HG02840 (cell line): Measurements from ENCODE around the gene ZNF784.

Experiments used
- ATAC-seq: cut with Tn5 transposase; IDR thresholded peaks from one replicate; pipeline ENCODE4 v1.9.1; 2021; ENCODE audit warnings: mild to moderate bottlenecking, moderate library complexity, moderate number of reproducible peaks; ENCODE audit not compliant: unreplicated experiment, low FRiP score

Gene ZNF784

GRCh38 chr19:55624109-55625003 is at the start of gene ZNF784:
TSS of gene ZNF784 (minus strand) at chr19:55624566. CDS start at chr19:55624561, 5 bp downstream.
- peak; percentile 49 for ATAC-seq

GRCh38 chr19:55673889-55674288 is 49.5 kb upstream of the ZNF784 start:
- ATAC-seq = no peak

GRCh38 chr19:55673465-55673864 is 49.1 kb upstream of the ZNF784 start:
- ATAC-seq = no peak

GRCh38 chr19:55672418-55672817 is 48.1 kb upstream of the ZNF784 start:
- no peak for ATAC-seq

- ATAC-seq = no peak
Observed at GRCh38 chr19:55671054-55671378, 46.6 kb upstream of the ZNF784 start.

GRCh38 chr19:55670280-55671053 is 46.1 kb upstream of the ZNF784 start:
- ATAC-seq = no peak

- ATAC-seq = no peak
Observed at GRCh38 chr19:55669418-55670279, 45.3 kb upstream of the ZNF784 start.

GRCh38 chr19:55668603-55669348 is 44.4 kb upstream of the ZNF784 start:
- no peak for ATAC-seq

- ATAC-seq = no peak
Observed at GRCh38 chr19:55667958-55668357, 43.6 kb upstream of the ZNF784 start.

- ATAC-seq = no peak
Observed at GRCh38 chr19:55667511-55667910, 43.1 kb upstream of the ZNF784 start.

GRCh38 chr19:55667006-55667381 is 42.6 kb upstream of the ZNF784 start:
- no peak for ATAC-seq

- no peak for ATAC-seq
Observed at GRCh38 chr19:55666343-55667005, 42.1 kb upstream of the ZNF784 start.

- no peak for ATAC-seq
Observed at GRCh38 chr19:55663846-55664536, 39.6 kb upstream of the ZNF784 start.

GRCh38 chr19:55661826-55662225 is 37.5 kb upstream of the ZNF784 start:
- no peak for ATAC-seq

- no peak for ATAC-seq
Observed at GRCh38 chr19:55660991-55661390, 36.6 kb upstream of the ZNF784 start.

GRCh38 chr19:55660404-55660803 is 36.0 kb upstream of the ZNF784 start:
- ATAC-seq = no peak

GRCh38 chr19:55659822-55660221 is 35.5 kb upstream of the ZNF784 start:
- no peak for ATAC-seq

- ATAC-seq = no peak
Observed at GRCh38 chr19:55658846-55659459, 34.6 kb upstream of the ZNF784 start.
